Thyroid gland (tissue), 4 donors: ENCODE measurements around the gene MGAT4C.

Experiments
- CTCF ChIP-seq, 6 experiments: fragments of 200-600 bp in 3 of 6; fragments of 450-650 bp in 3 of 6; sonication (generic) in 3 of 6; IDR thresholded peaks; one replicate each; pipeline ENCODE4 v1.5.1; 2016 to 2019; ENCODE audit warnings: antibody characterized with exemption in 6 of 6, mild to moderate bottlenecking in 2 of 6, inconsistent platforms in 1 of 6, moderate library complexity in 1 of 6
- POLR2A ChIP-seq, 2 donors: fragments of 450-650 bp; IDR thresholded peaks; one replicate each; pipeline ENCODE4 v1.6.1; 2017; ENCODE audit warnings: antibody characterized with exemption in 2 of 2, mild to moderate bottlenecking in 2 of 2, moderate library complexity in 1 of 2

DNA sequence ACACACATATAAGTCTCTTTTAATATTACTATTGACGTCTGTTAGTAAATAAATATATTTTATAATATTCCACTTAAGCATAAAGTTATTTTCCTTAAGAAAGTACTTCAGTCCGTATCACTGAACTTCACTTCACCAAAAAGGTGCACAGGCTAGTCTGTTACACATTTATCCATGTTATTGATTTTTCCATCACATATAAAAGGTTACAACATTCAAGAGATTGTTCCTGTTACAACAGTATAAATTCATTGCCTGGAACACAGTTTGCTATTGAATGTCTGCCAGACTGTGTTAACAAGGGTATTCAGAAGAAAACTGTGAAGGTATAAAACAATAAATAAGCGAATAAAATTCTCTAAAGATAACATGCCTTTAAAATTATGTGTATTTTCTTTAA, 206.2 kb downstream of the MGAT4C start:
- no peak for TF ChIP-seq CTCF (IDR thresholded peaks at IDR 0.05)
- TF ChIP-seq POLR2A (IDR thresholded peaks at IDR 0.05): no peak
